Right lung (tissue), 10 donors: ENCODE data around the gene AGPAT2. TPM values are rescaled to one million over a fixed set of nuclear protein-coding genes. Genes with fewer than 3 reads are reported as not detected.

Experiments used
- DNase-seq, 2 donors: peaks; one replicate each; pipeline ENCODE4 v3.0.0-alpha.2; 2013
- long read RNA-seq, 8 donors: transcript quantifications; one replicate each; lab custom pipeline, GENCODE V29; 2026
- polyA plus RNA-seq, 5 donors: library from polyadenylated mRNA; unstranded; fragments of 120-200 nt; gene quantifications; one replicate each; pipeline versions ENCODE4 v1.2.1 to v1.2.3, GENCODE V29; 2013; ENCODE audit warnings: inconsistent platforms in 1 of 5, low replicate concordance in 1 of 5; ENCODE audit not compliant: insufficient read length in 5 of 5, insufficient read depth in 1 of 5

Gene AGPAT2
- 10 to 100 TPM; 23.1 to 55.6 (median 27.8) TPM for polyA plus RNA-seq
- long read RNA-seq, donor 1, transcript AGPAT2-202 (6 exons, 1,512 nt), result major isoform, 41 of 46 reads
- long read RNA-seq, donor 1, partial matches to known transcripts, result 0 of 46 reads
- long read RNA-seq, donor 1, other reads (novel, unspliced or antisense), result 0 of 46 reads
- long read RNA-seq, donor 2, transcript AGPAT2-202 (6 exons, 1,512 nt), result major isoform, 11 of 13 reads
- long read RNA-seq, donor 2, partial matches to known transcripts, result 0 of 13 reads
- long read RNA-seq, donor 2, other reads (novel, unspliced or antisense), result 0 of 13 reads
- long read RNA-seq, donor 3, transcript AGPAT2-202 (6 exons, 1,512 nt), result major isoform, 29 of 33 reads
- long read RNA-seq, donor 3, partial matches to known transcripts, result 0 of 33 reads
- long read RNA-seq, donor 3, other reads (novel, unspliced or antisense), result 0 of 33 reads
- long read RNA-seq, donor 4, transcript AGPAT2-202 (6 exons, 1,512 nt), result major isoform, 22 of 27 reads
- long read RNA-seq, donor 4, transcript AGPAT2-204 (4 exons, 808 nt), result minor isoform, 5 of 27 reads
- long read RNA-seq, donor 4, partial matches to known transcripts, result 0 of 27 reads
- long read RNA-seq, donor 4, other reads (novel, unspliced or antisense), result 0 of 27 reads
- long read RNA-seq, donor 5, transcript AGPAT2-204 (4 exons, 808 nt), result minor isoform, 8 of 31 reads
- long read RNA-seq, donor 5, transcript AGPAT2-202 (6 exons, 1,512 nt), result major isoform, 23 of 31 reads
- long read RNA-seq, donor 5, partial matches to known transcripts, result 0 of 31 reads
- long read RNA-seq, donor 5, other reads (novel, unspliced or antisense), result 0 of 31 reads
- long read RNA-seq, donor 6, transcript AGPAT2-204 (4 exons, 808 nt), result minor isoform, 6 of 42 reads
- long read RNA-seq, donor 6, transcript AGPAT2-202 (6 exons, 1,512 nt), result major isoform, 36 of 42 reads
- long read RNA-seq, donor 6, partial matches to known transcripts, result 0 of 42 reads
- long read RNA-seq, donor 6, other reads (novel, unspliced or antisense), result 0 of 42 reads
- long read RNA-seq, donor 7, transcript AGPAT2-204 (4 exons, 808 nt), result minor isoform, 14 of 131 reads
- long read RNA-seq, donor 7, transcript AGPAT2-202 (6 exons, 1,512 nt), result major isoform, 39 of 131 reads
- long read RNA-seq, donor 7, partial matches to known transcripts, result 78 of 131 reads
- long read RNA-seq, donor 7, other reads (novel, unspliced or antisense), result 0 of 131 reads
- long read RNA-seq, donor 8, transcript AGPAT2-202 (6 exons, 1,512 nt), result major isoform, 15 of 23 reads
- long read RNA-seq, donor 8, partial matches to known transcripts, result 6 of 23 reads
- long read RNA-seq, donor 8, other reads (novel, unspliced or antisense), result 0 of 23 reads

- no peak for DNase-seq
Measured at GRCh38 chr9:136686794-136687711, at the start of gene AGPAT2. AGPAT2 (minus strand) TSS chr9:136687457; CDS start chr9:136687357, 100 bp downstream.

GRCh38 chr9:136735812-136736480 is 48.7 kb upstream of the AGPAT2 start:
- DNase-seq, result no peak

GRCh38 chr9:136734837-136735496 is 47.7 kb upstream of the AGPAT2 start:
- DNase-seq, result no peak

- no peak for DNase-seq
Measured at GRCh38 chr9:136733611-136734010, 46.4 kb upstream of the AGPAT2 start.

GRCh38 chr9:136732444-136733178 is 45.4 kb upstream of the AGPAT2 start:
- no peak for DNase-seq

GRCh38 chr9:136729926-136730325 is 42.7 kb upstream of the AGPAT2 start:
- no peak for DNase-seq

- DNase-seq, result no peak
Measured at GRCh38 chr9:136729144-136729543, 41.9 kb upstream of the AGPAT2 start.

- no peak for DNase-seq
Measured at GRCh38 chr9:136728548-136729123, 41.4 kb upstream of the AGPAT2 start.

- DNase-seq, result peak; percentile 85 to 86
Measured at GRCh38 chr9:136728080-136728547, 40.9 kb upstream of the AGPAT2 start.

GRCh38 chr9:136726631-136727191 is 39.5 kb upstream of the AGPAT2 start:
- DNase-seq, result no peak

- DNase-seq, result no peak
Measured at GRCh38 chr9:136726118-136726517, 38.9 kb upstream of the AGPAT2 start.

GRCh38 chr9:136725612-136726011 is 38.4 kb upstream of the AGPAT2 start:
- no peak for DNase-seq

GRCh38 chr9:136724772-136725171 is 37.5 kb upstream of the AGPAT2 start:
- no peak for DNase-seq

- DNase-seq, result no peak
Measured at GRCh38 chr9:136723989-136724388, 36.7 kb upstream of the AGPAT2 start.

GRCh38 chr9:136723362-136723976 is 36.2 kb upstream of the AGPAT2 start:
- DNase-seq, result no peak

- DNase-seq, result no peak
Measured at GRCh38 chr9:136722969-136723356, 35.7 kb upstream of the AGPAT2 start.
